HEK293 (cell line): Measurements from ENCODE around the gene AOAH.

ENCODE experiments used
- CTCF ChIA-PET: fragments of 350-600 bp; formaldehyde crosslinking; extraction: SDS; loops from one replicate; lab custom pipeline; 2021; ENCODE audit warnings: antibody characterized with exemption; lab: Yijun Ruan, JAX
- POLR2A ChIA-PET: fragments of 300-600 bp; formaldehyde crosslinking; extraction: SDS; loops from one replicate; lab custom pipeline; 2020; ENCODE audit warnings: antibody characterized with exemption, inconsistent platforms; lab: Yijun Ruan, JAX
- H3K27ac ChIP-seq: fragments of 200-500 bp; sonication (Bioruptor generic); 2 replicates; pipeline ENCODE4 v1.5.1; 2014; ENCODE audit warnings: low read depth, low read length, control low read depth, inconsistent platforms; ENCODE audit errors: extremely low read depth
- H3K36me3 ChIP-seq, 2 experiments: fragments of 200-500 bp in 1 of 2; sonication (Bioruptor generic) in 1 of 2; 1 replicate in 1 of 2; 2 replicates in 1 of 2; pipeline ENCODE4 v1.5.1; 2014 to 2017; ENCODE audit warnings: inconsistent platforms in 2 of 2, low read length in 2 of 2; ENCODE audit not compliant: control insufficient read depth in 2 of 2, insufficient read depth in 1 of 2
- H3K4me1 ChIP-seq: fragments of 200-500 bp; sonication (Bioruptor generic); 2 replicates; pipeline ENCODE4 v1.5.1; 2014; ENCODE audit warnings: mild to moderate bottlenecking, low read length, inconsistent platforms; ENCODE audit not compliant: control insufficient read depth, insufficient read depth
- H3K4me3 ChIP-seq: 2 replicates; pipeline ENCODE4 v1.5.1; 2011; ENCODE audit warnings: low read depth, mild to moderate bottlenecking, control low read depth, low read length, moderate library complexity
- H3K9me3 ChIP-seq: fragments of 200-500 bp; sonication (Bioruptor generic); 2 replicates; pipeline ENCODE4 v1.5.1; 2014; ENCODE audit warnings: low read depth, low read length, inconsistent platforms; ENCODE audit not compliant: control insufficient read depth, insufficient read depth
- ZNF174 ChIP-seq: fragments of 450-650 bp; formaldehyde crosslinking; IDR thresholded peaks from 2 replicates; pipeline ENCODE4 v1.5.0; 2017; ENCODE audit warnings: missing biosample characterization, mild to moderate bottlenecking, missing genetic modification characterization
- ZNF354C ChIP-seq: fragments of 450-650 bp; formaldehyde crosslinking; IDR thresholded peaks from 2 replicates; pipeline ENCODE4 v1.5.1; 2016; ENCODE audit warnings: missing biosample characterization, missing genetic modification characterization, low read depth, borderline replicate concordance
- ZNF394 ChIP-seq: fragments of 450-650 bp; formaldehyde crosslinking; IDR thresholded peaks from 2 replicates; pipeline ENCODE4 v1.5.1; 2016; ENCODE audit warnings: missing biosample characterization, missing genetic modification characterization, mild to moderate bottlenecking, moderate library complexity, borderline replicate concordance
- ZNF473 ChIP-seq: fragments of 450-650 bp; formaldehyde crosslinking; IDR thresholded peaks from 2 replicates; pipeline ENCODE4 v1.5.1; 2017; ENCODE audit warnings: missing biosample characterization, missing genetic modification characterization
- ZNF600 ChIP-seq: fragments of 450-650 bp; formaldehyde crosslinking; IDR thresholded peaks from 2 replicates; pipeline ENCODE4 v1.5.1; 2016; ENCODE audit warnings: missing biosample characterization, missing genetic modification characterization
- ZNF626 ChIP-seq: fragments of 450-650 bp; sonication (Bioruptor Pico); formaldehyde crosslinking; IDR thresholded peaks from 2 replicates; pipeline ENCODE4 v1.5.1; 2018; ENCODE audit warnings: missing biosample characterization, missing genetic modification characterization, inconsistent platforms
- ZNF777 ChIP-seq: fragments of 450-650 bp; formaldehyde crosslinking; IDR thresholded peaks from 2 replicates; pipeline ENCODE4 v1.5.1; 2017; ENCODE audit warnings: missing biosample characterization, missing genetic modification characterization, borderline replicate concordance
- TF ChIP-seq, protein P1 (sequence below): fragments of 450-650 bp; formaldehyde crosslinking; IDR thresholded peaks from 2 replicates; pipeline ENCODE4 v1.5.1; 2016; ENCODE audit warnings: missing biosample characterization, missing genetic modification characterization, low read depth
- TF ChIP-seq, protein P2 (sequence below): fragments of 450-650 bp; formaldehyde crosslinking; IDR thresholded peaks from 2 replicates; pipeline ENCODE4 v1.5.1; 2016; ENCODE audit warnings: missing biosample characterization, missing genetic modification characterization
- TF ChIP-seq, protein P3 (sequence below): fragments of 450-650 bp; formaldehyde crosslinking; IDR thresholded peaks from 2 replicates; pipeline ENCODE4 v1.5.1; 2016; ENCODE audit warnings: missing biosample characterization, missing genetic modification characterization
- TF ChIP-seq, protein P4 (sequence below): fragments of 450-650 bp; formaldehyde crosslinking; IDR thresholded peaks from 2 replicates; pipeline ENCODE4 v1.5.1; 2016; ENCODE audit warnings: missing biosample characterization, missing genetic modification characterization, low read depth
- TF ChIP-seq, protein P5 (sequence below): fragments of 450-650 bp; formaldehyde crosslinking; conservative IDR thresholded peaks from 2 replicates; pipeline ENCODE4 v1.5.1; 2016; ENCODE audit warnings: low read depth, missing biosample characterization, missing genetic modification characterization

Gene AOAH

DNA sequence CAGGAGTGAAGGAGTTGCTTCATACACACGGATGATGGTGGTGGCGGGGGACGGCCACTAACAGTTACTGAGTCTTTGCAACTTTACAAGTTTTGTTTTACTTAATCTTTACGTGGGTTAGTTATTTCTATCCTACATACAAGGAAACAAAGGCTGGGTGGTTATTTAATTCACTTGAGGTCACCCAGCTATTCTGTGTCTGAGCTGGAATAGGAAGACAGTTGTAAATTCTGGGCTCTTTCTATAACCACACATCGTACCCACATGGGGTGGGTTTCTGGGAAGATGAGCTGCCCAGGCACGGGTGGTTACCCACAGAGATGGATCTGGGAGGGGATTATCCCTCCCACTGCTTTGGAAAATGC lies 196.8 kb downstream of the AOAH start (continued):
- no peak for TF ChIP-seq ZNF354C (tag by site-specific recombination)
- no peak for TF ChIP-seq ZNF394 (tag by site-specific recombination)
- TF ChIP-seq, protein P1, sequence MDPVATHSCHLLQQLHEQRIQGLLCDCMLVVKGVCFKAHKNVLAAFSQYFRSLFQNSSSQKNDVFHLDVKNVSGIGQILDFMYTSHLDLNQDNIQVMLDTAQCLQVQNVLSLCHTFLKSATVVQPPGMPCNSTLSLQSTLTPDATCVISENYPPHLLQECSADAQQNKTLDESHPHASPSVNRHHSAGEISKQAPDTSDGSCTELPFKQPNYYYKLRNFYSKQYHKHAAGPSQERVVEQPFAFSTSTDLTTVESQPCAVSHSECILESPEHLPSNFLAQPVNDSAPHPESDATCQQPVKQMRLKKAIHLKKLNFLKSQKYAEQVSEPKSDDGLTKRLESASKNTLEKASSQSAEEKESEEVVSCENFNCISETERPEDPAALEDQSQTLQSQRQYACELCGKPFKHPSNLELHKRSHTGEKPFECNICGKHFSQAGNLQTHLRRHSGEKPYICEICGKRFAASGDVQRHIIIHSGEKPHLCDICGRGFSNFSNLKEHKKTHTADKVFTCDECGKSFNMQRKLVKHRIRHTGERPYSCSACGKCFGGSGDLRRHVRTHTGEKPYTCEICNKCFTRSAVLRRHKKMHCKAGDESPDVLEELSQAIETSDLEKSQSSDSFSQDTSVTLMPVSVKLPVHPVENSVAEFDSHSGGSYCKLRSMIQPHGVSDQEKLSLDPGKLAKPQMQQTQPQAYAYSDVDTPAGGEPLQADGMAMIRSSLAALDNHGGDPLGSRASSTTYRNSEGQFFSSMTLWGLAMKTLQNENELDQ (tag by site-specific recombination) = no peak

DNA sequence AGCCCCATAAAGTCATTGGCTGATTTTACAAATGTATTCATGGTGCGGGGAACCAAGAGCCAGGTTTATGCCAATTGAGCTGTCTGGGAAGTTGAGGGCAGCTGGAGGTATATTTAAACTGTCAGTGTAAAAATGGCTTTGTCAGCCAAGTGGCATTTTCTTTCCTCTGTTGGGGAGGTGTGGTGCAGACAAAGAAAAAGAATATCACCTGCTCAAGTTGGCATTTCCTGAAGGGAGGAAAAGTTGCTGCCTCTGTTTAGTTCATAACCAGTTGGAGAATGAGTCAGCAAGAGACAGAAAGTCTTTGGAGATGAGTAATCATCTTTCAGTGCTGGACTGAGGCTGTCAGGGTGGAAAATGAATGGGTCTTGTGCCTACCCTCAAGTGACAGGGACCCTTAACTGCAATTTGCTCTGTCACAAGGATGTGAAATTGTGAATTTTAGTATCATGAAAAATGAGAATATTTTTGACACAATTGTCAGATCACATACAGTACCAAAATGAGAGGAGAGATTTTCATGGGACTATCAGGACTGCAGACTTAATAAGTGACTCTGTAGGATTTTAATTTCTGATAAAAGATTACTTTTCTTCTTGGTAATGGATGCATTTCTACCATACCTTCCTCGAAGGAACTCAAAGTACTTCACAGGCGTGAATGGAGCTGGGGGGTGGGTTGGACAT lies 197.3 kb downstream of the AOAH start:
- 0 out of 2 replicates have a peak, but pooled peaks have one; percentile 14 for TF ChIP-seq ZNF600 (tag by site-specific recombination)
- TF ChIP-seq, protein P2, sequence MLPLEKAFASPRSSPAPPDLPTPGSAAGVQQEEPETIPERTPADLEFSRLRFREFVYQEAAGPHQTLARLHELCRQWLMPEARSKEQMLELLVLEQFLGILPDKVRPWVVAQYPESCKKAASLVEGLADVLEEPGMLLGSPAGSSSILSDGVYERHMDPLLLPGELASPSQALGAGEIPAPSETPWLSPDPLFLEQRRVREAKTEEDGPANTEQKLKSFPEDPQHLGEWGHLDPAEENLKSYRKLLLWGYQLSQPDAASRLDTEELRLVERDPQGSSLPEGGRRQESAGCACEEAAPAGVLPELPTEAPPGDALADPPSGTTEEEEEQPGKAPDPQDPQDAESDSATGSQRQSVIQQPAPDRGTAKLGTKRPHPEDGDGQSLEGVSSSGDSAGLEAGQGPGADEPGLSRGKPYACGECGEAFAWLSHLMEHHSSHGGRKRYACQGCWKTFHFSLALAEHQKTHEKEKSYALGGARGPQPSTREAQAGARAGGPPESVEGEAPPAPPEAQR (tag by site-specific recombination) = no peak
- TF ChIP-seq, protein P3, sequence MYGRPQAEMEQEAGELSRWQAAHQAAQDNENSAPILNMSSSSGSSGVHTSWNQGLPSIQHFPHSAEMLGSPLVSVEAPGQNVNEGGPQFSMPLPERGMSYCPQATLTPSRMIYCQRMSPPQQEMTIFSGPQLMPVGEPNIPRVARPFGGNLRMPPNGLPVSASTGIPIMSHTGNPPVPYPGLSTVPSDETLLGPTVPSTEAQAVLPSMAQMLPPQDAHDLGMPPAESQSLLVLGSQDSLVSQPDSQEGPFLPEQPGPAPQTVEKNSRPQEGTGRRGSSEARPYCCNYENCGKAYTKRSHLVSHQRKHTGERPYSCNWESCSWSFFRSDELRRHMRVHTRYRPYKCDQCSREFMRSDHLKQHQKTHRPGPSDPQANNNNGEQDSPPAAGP (tag by site-specific recombination) = no peak
- no peaks in the 10 kb centered on the region for H3K36me3 ChIP-seq
- ChIA-PET POLR2A (no interaction called here), CTCF (interaction anchor here (0.6 to 1.0 kb wide), 2 partner anchors 125 to 655 kb away, joined by 3 to 4 read pairs; no protein-coding TSS in a partner anchor)
- H3K27ac ChIP-seq = no peak overlapping the region
- no peaks in the 10 kb centered on the region for H3K9me3 ChIP-seq
- H3K4me1 ChIP-seq = no peaks in the 10 kb centered on the region
- no peak overlapping the region for H3K4me3 ChIP-seq

DNA sequence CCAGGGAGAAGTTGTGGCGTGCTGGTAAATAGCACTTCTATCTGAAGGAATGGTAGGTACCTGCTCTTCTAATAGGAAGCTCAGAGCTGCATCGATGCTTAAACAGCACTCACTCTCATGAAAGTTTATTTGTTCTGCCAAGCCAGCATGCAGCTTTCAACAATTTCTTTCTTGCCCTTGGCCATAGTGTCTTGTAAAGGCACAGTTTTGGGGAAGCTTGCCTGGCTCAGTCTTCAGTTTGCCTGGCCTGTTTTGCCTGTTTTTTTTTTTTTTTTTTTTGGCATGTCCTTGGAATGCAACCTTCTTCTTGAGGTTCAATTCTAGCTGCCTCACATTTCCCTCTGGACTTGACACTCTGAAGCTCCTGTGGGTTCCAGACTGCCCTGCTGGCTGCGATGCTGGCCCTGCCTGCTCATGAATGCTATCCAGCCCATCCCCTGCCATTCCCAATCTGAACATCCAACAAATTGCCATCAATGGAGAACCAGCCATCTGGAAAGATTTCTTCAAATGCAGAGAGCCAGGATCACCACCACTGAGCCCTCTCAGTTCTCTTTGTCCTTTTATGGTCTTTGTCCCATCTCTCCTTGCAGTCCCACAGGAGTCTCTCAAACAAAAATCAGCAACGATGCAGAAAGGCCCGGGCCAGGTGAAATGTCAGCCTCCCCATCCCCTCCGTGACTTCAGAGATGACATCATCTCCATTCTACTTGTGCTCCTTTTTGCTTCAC lies 200.8 kb downstream of the AOAH start:
- Histone ChIP-seq H3K4me3 (no peak overlapping the region), H3K27ac (no peak overlapping the region), H3K4me1 (no peaks in the 10 kb centered on the region), H3K9me3 (no peaks in the 10 kb centered on the region), H3K36me3 (no peaks in the 10 kb centered on the region)
- CTCF ChIA-PET = interaction anchor here (0.6 to 1.2 kb wide), 3 partner anchors 36 to 677 kb away, joined by 3 read pairs; no protein-coding TSS in a partner anchor
- POLR2A ChIA-PET = no interaction called here
- no peak for TF ChIP-seq ZNF626 (tag by site-specific recombination)
- TF ChIP-seq, protein P4, sequence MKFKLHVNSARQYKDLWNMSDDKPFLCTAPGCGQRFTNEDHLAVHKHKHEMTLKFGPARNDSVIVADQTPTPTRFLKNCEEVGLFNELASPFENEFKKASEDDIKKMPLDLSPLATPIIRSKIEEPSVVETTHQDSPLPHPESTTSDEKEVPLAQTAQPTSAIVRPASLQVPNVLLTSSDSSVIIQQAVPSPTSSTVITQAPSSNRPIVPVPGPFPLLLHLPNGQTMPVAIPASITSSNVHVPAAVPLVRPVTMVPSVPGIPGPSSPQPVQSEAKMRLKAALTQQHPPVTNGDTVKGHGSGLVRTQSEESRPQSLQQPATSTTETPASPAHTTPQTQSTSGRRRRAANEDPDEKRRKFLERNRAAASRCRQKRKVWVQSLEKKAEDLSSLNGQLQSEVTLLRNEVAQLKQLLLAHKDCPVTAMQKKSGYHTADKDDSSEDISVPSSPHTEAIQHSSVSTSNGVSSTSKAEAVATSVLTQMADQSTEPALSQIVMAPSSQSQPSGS (tag by site-specific recombination) = 0 out of 2 replicates have a peak, but pooled peaks have one; percentile 28
- TF ChIP-seq, all 188 proteins: peak for 1

DNA sequence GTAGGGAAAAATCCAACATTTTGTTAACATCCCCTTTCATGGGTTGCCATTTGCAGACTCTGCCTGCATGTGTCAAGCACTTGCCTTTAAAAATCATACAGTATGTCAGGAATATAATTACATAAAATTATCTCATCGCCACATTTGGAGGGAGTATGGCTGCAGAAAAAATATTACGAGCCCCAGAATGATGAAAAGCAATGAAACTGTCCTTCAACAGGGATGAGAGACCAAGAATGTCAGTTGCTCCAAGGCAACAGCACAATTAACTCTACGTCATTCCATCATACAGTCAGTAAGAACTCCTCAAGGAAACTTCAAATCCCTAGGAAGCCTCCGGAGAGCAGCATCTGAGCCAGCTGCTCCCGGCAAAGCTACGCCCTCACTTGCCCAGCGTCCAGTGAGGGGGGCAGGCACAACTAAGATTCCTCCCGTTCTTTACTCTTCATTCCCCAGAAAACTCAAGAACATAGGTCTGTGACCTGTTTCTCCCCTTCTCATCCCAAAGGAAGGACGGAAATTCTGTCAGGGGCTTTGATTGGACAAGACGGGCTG lies 201.8 kb downstream of the AOAH start:
- CTCF ChIA-PET = interaction anchor here (1.2 kb wide), 1 partner anchor 35 kb away, joined by 3 read pairs; no protein-coding TSS in a partner anchor
- H3K4me3 ChIP-seq = no peak overlapping the region
- no peaks in the 10 kb centered on the region for H3K36me3 ChIP-seq
- no peaks in the 10 kb centered on the region for H3K9me3 ChIP-seq
- no peak overlapping the region for H3K27ac ChIP-seq
- no peaks in the 10 kb centered on the region for H3K4me1 ChIP-seq
- POLR2A ChIA-PET = no interaction called here
- TF ChIP-seq ZNF174 (tag by site-specific recombination) (no peak), ZNF777 (tag by site-specific recombination) (no peak), ZNF473 (no peak)
- TF ChIP-seq, protein P5, sequence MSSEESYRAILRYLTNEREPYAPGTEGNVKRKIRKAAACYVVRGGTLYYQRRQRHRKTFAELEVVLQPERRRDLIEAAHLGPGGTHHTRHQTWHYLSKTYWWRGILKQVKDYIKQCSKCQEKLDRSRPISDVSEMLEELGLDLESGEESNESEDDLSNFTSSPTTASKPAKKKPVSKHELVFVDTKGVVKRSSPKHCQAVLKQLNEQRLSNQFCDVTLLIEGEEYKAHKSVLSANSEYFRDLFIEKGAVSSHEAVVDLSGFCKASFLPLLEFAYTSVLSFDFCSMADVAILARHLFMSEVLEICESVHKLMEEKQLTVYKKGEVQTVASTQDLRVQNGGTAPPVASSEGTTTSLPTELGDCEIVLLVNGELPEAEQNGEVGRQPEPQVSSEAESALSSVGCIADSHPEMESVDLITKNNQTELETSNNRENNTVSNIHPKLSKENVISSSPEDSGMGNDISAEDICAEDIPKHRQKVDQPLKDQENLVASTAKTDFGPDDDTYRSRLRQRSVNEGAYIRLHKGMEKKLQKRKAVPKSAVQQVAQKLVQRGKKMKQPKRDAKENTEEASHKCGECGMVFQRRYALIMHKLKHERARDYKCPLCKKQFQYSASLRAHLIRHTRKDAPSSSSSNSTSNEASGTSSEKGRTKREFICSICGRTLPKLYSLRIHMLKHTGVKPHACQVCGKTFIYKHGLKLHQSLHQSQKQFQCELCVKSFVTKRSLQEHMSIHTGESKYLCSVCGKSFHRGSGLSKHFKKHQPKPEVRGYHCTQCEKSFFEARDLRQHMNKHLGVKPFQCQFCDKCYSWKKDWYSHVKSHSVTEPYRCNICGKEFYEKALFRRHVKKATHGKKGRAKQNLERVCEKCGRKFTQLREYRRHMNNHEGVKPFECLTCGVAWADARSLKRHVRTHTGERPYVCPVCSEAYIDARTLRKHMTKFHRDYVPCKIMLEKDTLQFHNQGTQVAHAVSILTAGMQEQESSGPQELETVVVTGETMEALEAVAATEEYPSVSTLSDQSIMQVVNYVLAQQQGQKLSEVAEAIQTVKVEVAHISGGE (tag by site-specific recombination) = no peak
